Activated CD8-positive, alpha-beta memory T cell treated with anti-CD3 and anti-CD28 coated beads, Interleukin-2, amount 50 U/mL, for 4 hours (primary cell): ENCODE data around the gene MCF2L2.

ENCODE experiments used
- DNase-seq: peaks from one replicate; pipeline ENCODE4 v3.0.0-alpha.2; 2020

MCF2L2 gene

GRCh38 chr3:183360971-183361624, 67.3 kb downstream of the MCF2L2 start:
- DNase-seq = no peak

GRCh38 chr3:183359036-183359435, 69.4 kb downstream of the MCF2L2 start:
- no peak for DNase-seq

GRCh38 chr3:183357564-183358079, 70.8 kb downstream of the MCF2L2 start:
- no peak for DNase-seq

- DNase-seq = no peak
Observed at GRCh38 chr3:183356920-183357319, 71.5 kb downstream of the MCF2L2 start.

GRCh38 chr3:183354874-183355273, 73.5 kb downstream of the MCF2L2 start:
- DNase-seq = no peak

GRCh38 chr3:183354325-183354831, 74.0 kb downstream of the MCF2L2 start:
- DNase-seq = no peak

- DNase-seq = no peak
Observed at GRCh38 chr3:183353421-183353820, 75.0 kb downstream of the MCF2L2 start.

GRCh38 chr3:183350164-183350563, 78.3 kb downstream of the MCF2L2 start:
- DNase-seq = no peak

- no peak for DNase-seq
Observed at GRCh38 chr3:183349421-183350157, 78.8 kb downstream of the MCF2L2 start.

GRCh38 chr3:183342824-183343223, 85.6 kb downstream of the MCF2L2 start:
- no peak for DNase-seq

- DNase-seq = no peak
Observed at GRCh38 chr3:183341545-183342288, 86.7 kb downstream of the MCF2L2 start.

- no peak for DNase-seq
Observed at GRCh38 chr3:183340222-183340621, 88.2 kb downstream of the MCF2L2 start.

- no peak for DNase-seq
Observed at GRCh38 chr3:183339461-183340086, 88.8 kb downstream of the MCF2L2 start.

- no peak for DNase-seq
Observed at GRCh38 chr3:183338520-183338919, 89.9 kb downstream of the MCF2L2 start.

- no peak for DNase-seq
Observed at GRCh38 chr3:183332487-183332886, 95.9 kb downstream of the MCF2L2 start.

- DNase-seq = no peak
Observed at GRCh38 chr3:183331498-183331897, 96.9 kb downstream of the MCF2L2 start.

GRCh38 chr3:183330881-183331280, 97.5 kb downstream of the MCF2L2 start:
- DNase-seq = no peak

- DNase-seq = no peak
Observed at GRCh38 chr3:183329543-183329942, 98.9 kb downstream of the MCF2L2 start.

GRCh38 chr3:183328823-183329222, 99.6 kb downstream of the MCF2L2 start:
- no peak for DNase-seq

- DNase-seq = no peak
Observed at GRCh38 chr3:183328164-183328563, 100.3 kb downstream of the MCF2L2 start.

- no peak for DNase-seq
Observed at GRCh38 chr3:183327343-183327742, 101.1 kb downstream of the MCF2L2 start.

GRCh38 chr3:183324083-183324482, 104.3 kb downstream of the MCF2L2 start:
- no peak for DNase-seq

- no peak for DNase-seq
Observed at GRCh38 chr3:183319371-183319770, 109.0 kb downstream of the MCF2L2 start.
